CD8-positive, alpha-beta memory T cell (primary cell): ENCODE measurements around the gene SUSD6. TPM values are rescaled to one million over a fixed set of nuclear protein-coding genes. Genes with fewer than 3 reads are reported as not detected.

Source experiments
- CTCF ChIA-PET: fragments of 350-600 bp; sonication (Branson Sonifier 250); formaldehyde crosslinking; loops from one replicate; lab custom pipeline; 2021; ENCODE audit warnings: antibody characterized with exemption; lab: Charles Lee
- POLR2A ChIA-PET: fragments of 350-600 bp; sonication (Branson Sonifier 250); formaldehyde crosslinking; loops from one replicate; lab custom pipeline; 2021; ENCODE audit warnings: antibody characterized with exemption; lab: Charles Lee
- DNase-seq, 5 donors: peaks; one replicate each; pipeline versions ENCODE4 v3.0.0 to v3.0.0-alpha.2; 2020 to 2022; ENCODE audit warnings: mixed read lengths in 1 of 5
- H3K27ac ChIP-seq: one replicate; pipeline ENCODE4 v1.7.0; 2013; ENCODE audit warnings: low read depth, mild to moderate bottlenecking, low read length, moderate library complexity
- H3K27me3 ChIP-seq: 2 replicates; pipeline ENCODE4 v1.7.0; 2013; ENCODE audit warnings: low read length, mild to moderate bottlenecking; ENCODE audit not compliant: insufficient read depth, poor library complexity, severe bottlenecking
- H3K36me3 ChIP-seq: 2 replicates; pipeline ENCODE4 v1.7.0; 2013; ENCODE audit warnings: mild to moderate bottlenecking, low read length, moderate library complexity; ENCODE audit not compliant: insufficient read depth
- H3K4me1 ChIP-seq: 2 replicates; pipeline ENCODE4 v1.7.0; 2013; ENCODE audit warnings: mild to moderate bottlenecking, low read length, moderate library complexity; ENCODE audit not compliant: insufficient read depth
- H3K4me3 ChIP-seq: 2 replicates; pipeline ENCODE4 v1.7.0; 2013; ENCODE audit warnings: mild to moderate bottlenecking, low read length
- H3K9me3 ChIP-seq: 2 replicates; pipeline ENCODE4 v1.7.0; 2013; ENCODE audit warnings: mild to moderate bottlenecking, low read length
- H3K27ac Mint-ChIP-seq, 8 donors: one replicate each; pipeline ENCODE4 v1.8.0; 2020 to 2021; ENCODE audit warnings: mixed read lengths in 8 of 8, mild to moderate bottlenecking in 6 of 8, inconsistent platforms in 3 of 8, moderate library complexity in 3 of 8
- H3K27me3 Mint-ChIP-seq, 2 donors: one replicate each; pipeline ENCODE4 v1.8.0; 2020 to 2021; ENCODE audit warnings: mixed read lengths in 2 of 2, mild to moderate bottlenecking in 1 of 2, moderate library complexity in 1 of 2
- H3K36me3 Mint-ChIP-seq, 3 donors: one replicate each; pipeline ENCODE4 v1.8.0; 2020 to 2021; ENCODE audit warnings: mixed read lengths in 3 of 3, inconsistent platforms in 1 of 3, mild to moderate bottlenecking in 1 of 3
- H3K4me1 Mint-ChIP-seq, 3 donors: one replicate each; pipeline ENCODE4 v1.8.0; 2020 to 2021; ENCODE audit warnings: mixed read lengths in 3 of 3, inconsistent platforms in 1 of 3, mild to moderate bottlenecking in 1 of 3
- H3K4me3 Mint-ChIP-seq, 7 donors: one replicate each; pipeline ENCODE4 v1.8.0; 2020 to 2021; ENCODE audit warnings: mixed read lengths in 7 of 7, mild to moderate bottlenecking in 6 of 7, moderate library complexity in 4 of 7, inconsistent platforms in 2 of 7
- H3K9me3 Mint-ChIP-seq, 5 donors: one replicate each; pipeline ENCODE4 v1.8.0; 2020 to 2022; ENCODE audit warnings: mixed read lengths in 5 of 5, mild to moderate bottlenecking in 3 of 5, moderate library complexity in 2 of 5, inconsistent platforms in 1 of 5
- polyA plus RNA-seq: library from polyadenylated mRNA; unstranded; fragments of 300-500 nt; fragmentation: Illumina TruSeq; gene quantifications from one replicate; pipeline ENCODE4 v1.2.3, GENCODE V29; 2021
- total RNA-seq, 2 experiments: library from RNA; stranded (reverse); gene quantifications; one replicate each; pipeline ENCODE4 v1.2.3, GENCODE V29; 2021

Gene SUSD6
- total and polyA plus RNA-seq, 3 experiments from 2014 or later, result 9.3 to 53.9 (median 51.4) TPM

DNA sequence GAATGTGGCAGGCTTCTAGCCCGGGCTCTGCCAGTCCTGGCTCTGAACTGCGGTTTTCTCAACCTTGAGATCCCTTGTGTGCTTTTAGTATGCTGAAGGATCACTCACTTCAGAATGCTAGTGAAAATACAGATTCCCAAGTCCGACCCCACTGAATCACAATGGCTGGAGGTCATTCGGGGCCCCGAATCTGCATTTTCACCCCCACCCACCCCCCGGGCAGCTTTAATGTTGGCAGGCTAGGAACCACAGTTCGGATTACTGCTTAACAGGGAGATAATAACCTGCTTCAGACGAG, 573 bp upstream of the SUSD6 start:
- Mint-ChIP-seq H3K27ac (peak overlapping the region; percentile 84 to 97 (median 92)), H3K4me1 (peaks cover 49 to 51% (median 50%) of the 10 kb centered on the region in 3 donors), H3K4me3 (peak overlapping the region; percentile 77 to 93 (median 85)), H3K36me3 (peaks cover 0 to 3% (median 1%) of the 10 kb centered on the region in 3 donors), H3K27me3 (peaks cover 0 to 5% of the 10 kb centered on the region in 2 donors), H3K9me3 (no peaks in the 10 kb centered on the region)
- Histone ChIP-seq H3K36me3 (no peaks in the 10 kb centered on the region), H3K4me3 (peak overlapping the region; percentile 81), H3K27ac (peak overlapping the region; percentile 62), H3K4me1 (peaks cover 54% of the 10 kb centered on the region), H3K27me3 (no peaks in the 10 kb centered on the region), H3K9me3 (no peaks in the 10 kb centered on the region)
- no peak for DNase-seq
- ChIA-PET POLR2A (interaction anchor here (0.6 to 3.2 kb wide), 4 partner anchors 13 to 156 kb away, joined by 5 to 30 read pairs (median 8); partner anchors contain the start of gene SRSF5), CTCF (interaction anchor here (1.0 to 1.3 kb wide), 2 partner anchors 102 to 116 kb away, joined by 3 to 6 read pairs; no protein-coding TSS in a partner anchor)

GRCh38 chr14:69612014-69612782, 802 bp downstream of the SUSD6 start:
- peak overlapping the region; percentile 95 to 100 (median 100) for H3K27ac Mint-ChIP-seq
- H3K4me1 Mint-ChIP-seq, result peaks cover 63 to 65% (median 64%) of the 10 kb centered on the region in 3 donors
- no peaks in the 10 kb centered on the region for H3K9me3 ChIP-seq
- DNase-seq, result peak; percentile 35 to 62 (median 49)
- ChIA-PET POLR2A (interaction anchor here (0.7 to 3.2 kb wide), 6 partner anchors 13 to 155 kb away, joined by 3 to 30 read pairs (median 4); partner anchors contain the start of gene SRSF5), CTCF (interaction anchor here (0.6 to 1.8 kb wide), 6 partner anchors 10 to 115 kb away, joined by 3 to 6 read pairs (median 4); no protein-coding TSS in a partner anchor)
- peak overlapping the region; percentile 78 for H3K4me3 ChIP-seq
- peak overlapping the region; percentile 86 to 99 (median 91) for H3K4me3 Mint-ChIP-seq
- H3K36me3 ChIP-seq, result no peaks in the 10 kb centered on the region
- H3K27me3 Mint-ChIP-seq, result peaks cover 0 to 5% of the 10 kb centered on the region in 2 donors
- peaks cover 68% of the 10 kb centered on the region for H3K4me1 ChIP-seq
- no peaks in the 10 kb centered on the region for H3K27me3 ChIP-seq
- peak overlapping the region; percentile 66 for H3K27ac ChIP-seq
- no peaks in the 10 kb centered on the region for H3K9me3 Mint-ChIP-seq
- H3K36me3 Mint-ChIP-seq, result peaks cover 0 to 3% (median 1%) of the 10 kb centered on the region in 3 donors

DNA sequence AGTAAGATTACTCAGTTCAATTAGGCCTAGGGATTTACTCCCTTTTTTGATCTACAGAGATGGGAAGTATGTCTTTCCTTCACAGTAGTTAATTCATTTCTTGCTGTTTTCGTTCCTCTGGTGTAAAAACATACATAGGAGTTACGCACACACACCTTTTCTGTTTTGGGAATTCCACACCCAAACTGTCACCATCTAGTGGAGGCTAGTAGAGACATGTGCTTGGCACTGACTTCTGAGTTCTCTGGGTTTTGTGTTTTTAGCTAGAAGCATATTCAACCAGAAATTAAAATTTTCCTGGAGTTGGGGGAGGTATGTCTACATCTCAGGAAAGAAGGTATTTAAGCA, 1.4 kb downstream of the SUSD6 start:
- H3K9me3 ChIP-seq, result no peaks in the 10 kb centered on the region
- H3K27me3 ChIP-seq, result no peaks in the 10 kb centered on the region
- H3K27ac Mint-ChIP-seq, result peak overlapping the region; percentile 95 to 100 (median 100)
- ChIA-PET CTCF (interaction anchor here (0.6 to 1.8 kb wide), 5 partner anchors 9 to 115 kb away, joined by 3 to 6 read pairs (median 3); no protein-coding TSS in a partner anchor), POLR2A (interaction anchor here (0.7 to 3.2 kb wide), 4 partner anchors 12 to 154 kb away, joined by 3 to 30 read pairs (median 4); partner anchors contain the start of gene SRSF5)
- peak overlapping the region; percentile 66 for H3K27ac ChIP-seq
- H3K4me3 ChIP-seq, result peak overlapping the region; percentile 78
- H3K27me3 Mint-ChIP-seq, result peaks cover 0 to 5% of the 10 kb centered on the region in 2 donors
- peak overlapping the region; percentile 86 to 99 (median 91) for H3K4me3 Mint-ChIP-seq
- H3K4me1 Mint-ChIP-seq, result peaks cover 68 to 70% (median 70%) of the 10 kb centered on the region in 3 donors
- no peaks in the 10 kb centered on the region for H3K36me3 ChIP-seq
- DNase-seq, result peak in 1 of 5 donors; percentile 16
- peaks cover 0 to 3% (median 3%) of the 10 kb centered on the region in 3 donors for H3K36me3 Mint-ChIP-seq
- peaks cover 73% of the 10 kb centered on the region for H3K4me1 ChIP-seq
- no peaks in the 10 kb centered on the region for H3K9me3 Mint-ChIP-seq

DNA sequence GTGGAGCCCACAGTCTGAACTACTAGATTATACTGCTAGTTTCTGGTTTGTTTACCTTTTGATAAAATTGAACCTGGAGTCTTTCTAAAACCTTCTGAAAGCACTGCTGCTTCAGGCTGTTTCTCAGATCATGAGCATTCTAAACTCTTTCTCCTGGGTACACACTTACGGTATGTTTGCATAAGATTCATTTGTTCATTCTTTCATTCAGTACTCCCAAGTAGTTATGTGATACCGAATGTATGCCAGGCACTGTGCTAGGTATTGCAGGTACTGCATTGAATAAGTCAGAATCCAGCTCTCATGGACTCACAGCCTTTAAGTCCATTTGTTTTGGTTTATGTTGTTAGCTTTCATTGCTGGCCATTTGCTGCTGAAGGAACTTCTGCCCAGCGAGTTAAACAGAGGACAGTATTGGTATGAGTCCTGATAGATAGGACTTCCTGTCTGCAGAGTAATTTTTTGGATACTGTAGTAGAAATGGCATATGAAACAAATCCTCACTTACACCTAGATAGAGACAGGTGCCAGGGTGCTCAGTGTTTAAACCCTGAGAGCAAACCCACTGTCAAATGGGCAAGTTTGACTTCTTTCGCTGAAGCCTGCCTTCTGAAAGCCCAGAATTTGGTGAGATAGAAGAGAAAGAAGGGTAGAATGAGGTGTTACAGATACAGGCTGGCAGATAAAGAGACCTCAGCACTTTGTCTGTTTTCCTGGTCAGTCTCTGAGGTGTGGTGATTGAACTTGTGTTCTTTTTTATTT, 2.1 kb downstream of the SUSD6 start:
- H3K9me3 ChIP-seq, result no peaks in the 10 kb centered on the region
- ChIA-PET POLR2A (interaction anchor here (3.2 kb wide), 1 partner anchor 154 kb away, joined by 30 read pairs; the partner anchor contains the start of gene SRSF5), CTCF (interaction anchor here (1.8 kb wide), 1 partner anchor 114 kb away, joined by 6 read pairs; no protein-coding TSS in a partner anchor)
- no peaks in the 10 kb centered on the region for H3K36me3 ChIP-seq
- Mint-ChIP-seq H3K36me3 (peaks cover 0 to 3% (median 3%) of the 10 kb centered on the region in 3 donors), H3K4me3 (peak overlapping the region; percentile 86 to 99 (median 91)), H3K27me3 (peaks cover 0 to 5% of the 10 kb centered on the region in 2 donors), H3K9me3 (no peaks in the 10 kb centered on the region), H3K4me1 (peaks cover 76 to 78% (median 77%) of the 10 kb centered on the region in 3 donors), H3K27ac (peak overlapping the region; percentile 95 to 100 (median 100))
- DNase-seq, result no peak
- peaks cover 80% of the 10 kb centered on the region for H3K4me1 ChIP-seq
- H3K27me3 ChIP-seq, result no peaks in the 10 kb centered on the region
- peak overlapping the region; percentile 66 for H3K27ac ChIP-seq
- peak overlapping the region; percentile 78 for H3K4me3 ChIP-seq

DNA sequence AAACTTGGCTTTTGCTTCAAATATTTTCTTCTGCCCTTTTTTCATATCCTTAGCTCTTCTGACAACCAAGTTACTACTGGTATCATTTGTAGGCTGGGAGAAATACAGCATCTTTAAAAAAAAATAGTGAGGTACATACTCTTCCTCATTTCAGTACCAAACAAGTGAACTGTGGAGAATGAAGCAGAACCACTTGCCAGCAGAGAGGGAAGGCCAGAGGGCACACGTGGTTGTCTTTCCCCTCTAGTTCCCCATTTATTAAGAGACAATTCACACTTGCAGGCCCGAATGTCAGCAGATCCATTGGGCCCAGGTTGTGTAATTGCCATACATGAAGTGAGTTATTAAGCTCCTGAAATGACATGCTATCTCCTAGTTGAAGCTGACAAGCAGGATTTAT, 3.2 kb downstream of the SUSD6 start:
- H3K27me3 Mint-ChIP-seq, result peaks cover 0 to 5% of the 10 kb centered on the region in 2 donors
- peaks cover 87% of the 10 kb centered on the region for H3K4me1 ChIP-seq
- ChIA-PET POLR2A (interaction anchor here (1.3 to 2.1 kb wide), 2 partner anchors 11 to 153 kb away, joined by 7 to 8 read pairs; partner anchors contain the start of gene SRSF5), CTCF (interaction anchor here (1.5 kb wide), 1 partner anchor 9 kb away, joined by 6 read pairs; no protein-coding TSS in a partner anchor)
- no peaks in the 10 kb centered on the region for H3K9me3 ChIP-seq
- peaks cover 85 to 89% (median 88%) of the 10 kb centered on the region in 3 donors for H3K4me1 Mint-ChIP-seq
- H3K9me3 Mint-ChIP-seq, result no peaks in the 10 kb centered on the region
- H3K27ac Mint-ChIP-seq, result peak overlapping the region; percentile 95 to 100 (median 100)
- no peaks in the 10 kb centered on the region for H3K36me3 ChIP-seq
- H3K27me3 ChIP-seq, result no peaks in the 10 kb centered on the region
- peak overlapping the region; percentile 68 for H3K27ac ChIP-seq
- H3K36me3 Mint-ChIP-seq, result peaks cover 0 to 3% (median 3%) of the 10 kb centered on the region in 3 donors
- peak overlapping the region; percentile 57 for H3K4me3 ChIP-seq
- H3K4me3 Mint-ChIP-seq, result peak overlapping the region; percentile 86 to 99 (median 91)
- no peak for DNase-seq

DNA sequence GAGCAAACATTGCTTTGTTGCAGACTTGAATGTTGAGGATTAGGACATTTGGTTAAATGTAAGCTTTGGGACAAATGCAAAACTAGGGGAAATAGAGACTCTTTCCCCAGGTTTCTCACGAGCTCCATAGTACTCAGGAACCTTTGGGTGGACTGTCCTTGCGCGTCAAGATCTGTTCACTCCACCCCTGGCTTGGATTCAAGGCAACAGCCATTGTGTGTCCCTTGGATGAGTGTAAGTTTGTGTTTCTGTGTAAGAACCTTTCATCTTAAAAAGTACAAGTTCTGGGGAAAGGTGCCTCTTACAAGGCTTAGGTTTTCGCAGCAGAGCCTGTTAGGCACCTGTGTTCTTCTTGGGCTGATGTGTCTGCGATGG, 3.7 kb downstream of the SUSD6 start:
- H3K36me3 Mint-ChIP-seq, result peaks cover 0 to 5% (median 4%) of the 10 kb centered on the region in 3 donors
- peak overlapping the region; percentile 95 to 100 (median 100) for H3K27ac Mint-ChIP-seq
- Histone ChIP-seq H3K4me1 (peaks cover 87% of the 10 kb centered on the region), H3K4me3 (peak overlapping the region; percentile 57), H3K27ac (peak overlapping the region; percentile 68), H3K27me3 (no peaks in the 10 kb centered on the region), H3K36me3 (no peaks in the 10 kb centered on the region), H3K9me3 (no peaks in the 10 kb centered on the region)
- H3K27me3 Mint-ChIP-seq, result peaks cover 0 to 3% of the 10 kb centered on the region in 2 donors
- no peak for DNase-seq
- peaks cover 88 to 91% (median 90%) of the 10 kb centered on the region in 3 donors for H3K4me1 Mint-ChIP-seq
- ChIA-PET CTCF (interaction anchor here (1.5 kb wide), 1 partner anchor 9 kb away, joined by 6 read pairs; no protein-coding TSS in a partner anchor), POLR2A (interaction anchor here (1.3 to 2.1 kb wide), 2 partner anchors 10 to 152 kb away, joined by 7 to 8 read pairs; partner anchors contain the start of gene SRSF5)
- no peaks in the 10 kb centered on the region for H3K9me3 Mint-ChIP-seq
- H3K4me3 Mint-ChIP-seq, result peak overlapping the region; percentile 86 to 99 (median 91)
